Common myeloid progenitor, CD34-positive (primary cell): ENCODE data around the gene RAD51B.

Experiments
- CTCF ChIA-PET: fragments of 350-600 bp; sonication (Branson Sonifier 250); formaldehyde crosslinking; loops from one replicate; lab custom pipeline; 2021; ENCODE audit warnings: antibody characterized with exemption; lab: Charles Lee
- POLR2A ChIA-PET: fragments of 350-600 bp; sonication (Branson Sonifier 250); formaldehyde crosslinking; loops from one replicate; lab custom pipeline; 2021; ENCODE audit warnings: antibody characterized with exemption; lab: Charles Lee
- DNase-seq, 3 donors: peaks; one replicate each; pipeline versions ENCODE4 v3.0.0 to v3.0.0-alpha.2; 2013
- H3K27ac ChIP-seq, 2 experiments: 1 replicate in 1 of 2; 2 replicates in 1 of 2; pipeline ENCODE4 v1.7.0; 2013; ENCODE audit warnings: inconsistent platforms in 2 of 2, low read length in 2 of 2, mild to moderate bottlenecking in 2 of 2, low read depth in 1 of 2, moderate library complexity in 1 of 2; ENCODE audit not compliant: severe bottlenecking in 2 of 2, insufficient read depth in 1 of 2, poor library complexity in 1 of 2
- H3K27me3 ChIP-seq, 5 experiments: replicated peaks in 2 of 5; 1 replicate in 3 of 5; 2 replicates in 2 of 5; pipeline versions ENCODE4 v1.6.1 to v1.7.0; 2013; ENCODE audit warnings: low read length in 4 of 5, mild to moderate bottlenecking in 2 of 5, moderate library complexity in 2 of 5, inconsistent platforms in 1 of 5; ENCODE audit not compliant: insufficient read depth in 5 of 5, control insufficient read depth in 4 of 5
- H3K36me3 ChIP-seq, 4 experiments: 1 replicate in 2 of 4; 2 replicates in 2 of 4; pipeline versions ENCODE4 v1.6.1 to v1.7.0; 2013; ENCODE audit warnings: low read length in 3 of 4, control low read depth in 1 of 4, mild to moderate bottlenecking in 1 of 4; ENCODE audit not compliant: control insufficient read depth in 4 of 4, insufficient read depth in 4 of 4
- H3K4me1 ChIP-seq, 4 experiments: 1 replicate in 3 of 4; 2 replicates in 1 of 4; pipeline versions ENCODE4 v1.6.1 to v1.7.1; 2013; ENCODE audit warnings: low read length in 3 of 4, mild to moderate bottlenecking in 3 of 4, control low read depth in 1 of 4, inconsistent platforms in 1 of 4, moderate library complexity in 1 of 4; ENCODE audit not compliant: control insufficient read depth in 4 of 4, insufficient read depth in 4 of 4; ENCODE audit errors: control extremely low read depth in 1 of 4
- H3K4me3 ChIP-seq, 7 experiments: 1 replicate in 4 of 7; 2 replicates in 3 of 7; pipeline versions ENCODE4 v1.5.1 to v1.7.0; 2013; ENCODE audit warnings: mild to moderate bottlenecking in 7 of 7, low read length in 6 of 7, moderate library complexity in 6 of 7, inconsistent platforms in 2 of 7, low read depth in 2 of 7, control low read depth in 1 of 7; ENCODE audit not compliant: insufficient read depth in 4 of 7, control insufficient read depth in 1 of 7; ENCODE audit errors: extremely low read depth in 1 of 7
- H3K9me3 ChIP-seq, 5 experiments: 1 replicate in 4 of 5; 2 replicates in 1 of 5; pipeline versions ENCODE4 v1.6.1 to v1.7.1; 2013; ENCODE audit warnings: low read length in 4 of 5, mild to moderate bottlenecking in 2 of 5, inconsistent platforms in 1 of 5, low read depth in 1 of 5, moderate library complexity in 1 of 5; ENCODE audit not compliant: control insufficient read depth in 4 of 5, insufficient read depth in 2 of 5; ENCODE audit errors: control extremely low read depth in 1 of 5
- WGBS: methylation state at CpG from one replicate; pipeline ENCODE4 v1.1.5; 2013; ENCODE audit not compliant: insufficient coverage; 5-methylcytosine and 5-hydroxymethylcytosine counted together

RAD51B gene

GRCh38 chr14:67999290-67999689 lies 179.7 kb downstream of the RAD51B start:
- H3K4me3 ChIP-seq: no peak overlapping the region
- POLR2A ChIA-PET: no interaction called here
- H3K27me3 ChIP-seq: no peaks in the 10 kb centered on the region
- peaks cover 0 to 6% (median 0%) of the 10 kb centered on the region in 4 experiments for H3K4me1 ChIP-seq
- WGBS: no CpG with 5 or more reads among the region's 1 CpG
- CTCF ChIA-PET: interaction anchor here (1.7 kb wide), 1 partner anchor 12 kb away, joined by 6 read pairs; no protein-coding TSS in a partner anchor
- DNase-seq: no peak
- H3K27ac ChIP-seq: no peak overlapping the region
- peaks cover 0 to 3% (median 0%) of the 10 kb centered on the region in 5 experiments for H3K9me3 ChIP-seq
- H3K36me3 ChIP-seq: no peaks in the 10 kb centered on the region

DNA sequence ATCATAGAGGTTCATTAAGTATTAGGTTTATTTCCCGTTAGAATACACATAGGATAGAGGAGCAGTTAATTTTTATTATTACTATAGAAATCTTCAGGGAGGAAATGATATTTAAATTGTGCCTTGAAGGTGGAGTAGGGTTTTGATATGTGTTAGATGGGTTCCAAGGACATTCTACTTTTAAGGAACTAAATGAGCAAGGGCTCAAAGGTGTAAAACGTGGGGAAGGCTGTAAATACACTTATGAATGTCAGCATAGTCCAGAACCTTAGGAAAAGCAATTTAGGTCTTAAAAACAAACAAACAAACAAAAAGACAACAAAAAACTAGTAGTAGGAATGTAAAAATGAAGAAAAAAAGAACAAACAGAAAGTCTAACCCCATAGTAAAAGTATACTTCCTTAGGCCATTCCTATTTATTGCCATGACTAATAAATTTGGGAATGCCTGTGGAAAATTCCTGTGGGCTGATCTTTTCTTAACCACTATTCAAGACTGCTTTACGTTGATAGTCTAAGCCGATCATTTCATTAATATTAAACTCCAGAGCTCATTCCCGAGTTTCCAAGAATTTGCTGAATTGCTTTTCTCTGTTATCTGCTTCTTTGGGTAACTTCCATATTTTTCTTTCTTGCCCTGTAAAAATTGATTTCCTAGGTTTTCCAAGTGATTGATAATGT lies 180.3 kb downstream of the RAD51B start:
- DNase-seq: no peak
- Histone ChIP-seq H3K27ac (no peak overlapping the region), H3K4me3 (no peak overlapping the region), H3K4me1 (peaks cover 0 to 6% (median 0%) of the 10 kb centered on the region in 4 experiments), H3K9me3 (peaks cover 0 to 3% (median 0%) of the 10 kb centered on the region in 5 experiments), H3K27me3 (no peaks in the 10 kb centered on the region), H3K36me3 (no peaks in the 10 kb centered on the region)
- ChIA-PET POLR2A (no interaction called here), CTCF (interaction anchor here (1.7 kb wide), 1 partner anchor 11 kb away, joined by 6 read pairs; no protein-coding TSS in a partner anchor)
- WGBS: no CpG with 5 or more reads among the region's 5 CpGs

GRCh38 chr14:68000511-68000910 lies 180.9 kb downstream of the RAD51B start:
- no peak overlapping the region for H3K27ac ChIP-seq
- no peak overlapping the region for H3K4me3 ChIP-seq
- no peak for DNase-seq
- ChIA-PET POLR2A (no interaction called here), CTCF (no interaction called here)
- H3K36me3 ChIP-seq: no peaks in the 10 kb centered on the region
- peaks cover 0 to 3% (median 0%) of the 10 kb centered on the region in 5 experiments for H3K9me3 ChIP-seq
- peaks cover 0 to 6% (median 0%) of the 10 kb centered on the region in 4 experiments for H3K4me1 ChIP-seq
- H3K27me3 ChIP-seq: no peaks in the 10 kb centered on the region
- WGBS: 60% methylated on average over 1 of the region's 1 CpG

DNA sequence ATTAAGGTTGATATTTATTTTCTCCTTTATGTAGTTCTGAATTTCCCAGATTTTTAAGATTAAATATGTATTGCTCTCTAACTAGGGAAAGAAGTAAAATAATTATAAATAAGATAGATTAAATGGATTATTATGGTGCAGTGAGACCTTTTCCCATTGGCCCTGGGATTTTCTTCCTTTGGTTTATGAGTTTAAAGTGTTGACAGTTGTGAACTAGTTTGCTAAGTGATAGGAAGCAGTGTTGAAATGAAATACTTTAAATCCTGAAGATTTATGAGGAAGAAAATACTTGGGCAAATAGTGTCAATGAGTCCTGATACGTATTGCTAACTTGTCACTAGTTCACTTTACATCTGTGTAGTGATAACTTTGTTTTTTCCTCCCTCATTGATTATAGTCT lies 188.9 kb downstream of the RAD51B start:
- H3K27ac ChIP-seq: no peak overlapping the region
- no peak for DNase-seq
- H3K4me3 ChIP-seq: no peak overlapping the region
- H3K4me1 ChIP-seq: no peaks in the 10 kb centered on the region
- no peaks in the 10 kb centered on the region for H3K27me3 ChIP-seq
- H3K9me3 ChIP-seq: no peaks in the 10 kb centered on the region
- POLR2A ChIA-PET: no interaction called here
- no peaks in the 10 kb centered on the region for H3K36me3 ChIP-seq
- CTCF ChIA-PET: no interaction called here
- no CpG with 5 or more reads among the region's 1 CpG for WGBS

GRCh38 chr14:68011406-68012028 lies 191.9 kb downstream of the RAD51B start:
- 67% methylated on average over 1 of the region's 4 CpGs for WGBS
- Histone ChIP-seq H3K9me3 (peaks cover 0 to 1% (median 0%) of the 10 kb centered on the region in 5 experiments), H3K4me1 (no peaks in the 10 kb centered on the region), H3K4me3 (no peak overlapping the region), H3K27me3 (no peaks in the 10 kb centered on the region), H3K27ac (no peak overlapping the region), H3K36me3 (no peaks in the 10 kb centered on the region)
- ChIA-PET POLR2A (no interaction called here), CTCF (interaction anchor here (1.5 to 2.1 kb wide), 2 partner anchors 12 to 13 kb away, joined by 4 to 6 read pairs; no protein-coding TSS in a partner anchor)
- DNase-seq: no peak

- no peaks in the 10 kb centered on the region for H3K27me3 ChIP-seq
- DNase-seq: no peak
- ChIA-PET POLR2A (no interaction called here), CTCF (no interaction called here)
- WGBS: 100% methylated on average over 1 of the region's 1 CpG
- H3K9me3 ChIP-seq: peaks cover 0 to 1% (median 0%) of the 10 kb centered on the region in 5 experiments
- H3K36me3 ChIP-seq: no peaks in the 10 kb centered on the region
- H3K4me3 ChIP-seq: no peak overlapping the region
- no peaks in the 10 kb centered on the region for H3K4me1 ChIP-seq
- H3K27ac ChIP-seq: no peak overlapping the region
Measured at GRCh38 chr14:68012871-68013270, 193.3 kb downstream of the RAD51B start.

GRCh38 chr14:68013326-68013725 lies 193.7 kb downstream of the RAD51B start:
- CTCF ChIA-PET: no interaction called here
- no peak overlapping the region for H3K4me3 ChIP-seq

More at GRCh38 chr14:68013326-68013725, 193.7 kb downstream of the RAD51B start:
- Histone ChIP-seq H3K27ac (no peak overlapping the region), H3K27me3 (no peaks in the 10 kb centered on the region), H3K9me3 (peaks cover 0 to 1% (median 0%) of the 10 kb centered on the region in 5 experiments), H3K4me1 (no peaks in the 10 kb centered on the region), H3K36me3 (no peaks in the 10 kb centered on the region)
- POLR2A ChIA-PET: no interaction called here
- no CpG with 5 or more reads among the region's 2 CpGs for WGBS
- DNase-seq: no peak
